HK-2 (cell line): ENCODE results near the gene GRSF1.
"Not testable (repeated sequence)": the region's sequence is repeated elsewhere in the genome, so short reads cannot be mapped to it uniquely, and the experiment has no call there.

Source experiments
- DNase-seq: peaks from one replicate; pipeline ENCODE4 v3.0.0-alpha.2; 2018; ENCODE audit not compliant: unreplicated experiment

The GRSF1 gene, protein sequence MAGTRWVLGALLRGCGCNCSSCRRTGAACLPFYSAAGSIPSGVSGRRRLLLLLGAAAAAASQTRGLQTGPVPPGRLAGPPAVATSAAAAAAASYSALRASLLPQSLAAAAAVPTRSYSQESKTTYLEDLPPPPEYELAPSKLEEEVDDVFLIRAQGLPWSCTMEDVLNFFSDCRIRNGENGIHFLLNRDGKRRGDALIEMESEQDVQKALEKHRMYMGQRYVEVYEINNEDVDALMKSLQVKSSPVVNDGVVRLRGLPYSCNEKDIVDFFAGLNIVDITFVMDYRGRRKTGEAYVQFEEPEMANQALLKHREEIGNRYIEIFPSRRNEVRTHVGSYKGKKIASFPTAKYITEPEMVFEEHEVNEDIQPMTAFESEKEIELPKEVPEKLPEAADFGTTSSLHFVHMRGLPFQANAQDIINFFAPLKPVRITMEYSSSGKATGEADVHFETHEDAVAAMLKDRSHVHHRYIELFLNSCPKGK

DNA sequence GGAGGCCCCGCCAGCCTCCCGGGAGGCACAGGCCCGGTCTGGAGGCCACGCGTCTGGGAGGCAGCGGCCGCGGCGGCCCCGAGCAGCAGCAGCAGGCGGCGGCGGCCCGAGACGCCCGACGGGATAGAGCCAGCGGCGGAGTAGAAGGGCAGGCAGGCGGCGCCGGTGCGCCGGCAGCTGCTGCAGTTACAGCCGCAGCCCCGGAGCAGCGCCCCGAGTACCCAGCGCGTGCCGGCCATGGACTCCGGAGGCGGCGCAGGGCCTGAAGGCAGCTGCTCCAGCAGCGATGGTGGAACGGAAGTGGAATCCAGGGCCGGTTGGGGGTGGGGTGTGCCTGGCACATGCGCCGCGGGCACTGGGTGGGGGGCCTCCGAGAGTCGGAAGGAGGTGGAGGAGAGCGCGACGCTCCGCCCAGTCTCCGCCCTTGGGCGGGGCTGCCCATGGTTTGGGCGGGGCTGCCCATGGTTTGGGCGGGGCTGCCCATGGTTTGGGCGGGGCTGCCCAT lies at the start of gene GRSF1:
TSS of gene GRSF1 (minus strand) at position 302 of the 505 bp plus-strand sequence. CDS start at position 239, 63 bp downstream.
- peak; percentile 95 for DNase-seq

DNA sequence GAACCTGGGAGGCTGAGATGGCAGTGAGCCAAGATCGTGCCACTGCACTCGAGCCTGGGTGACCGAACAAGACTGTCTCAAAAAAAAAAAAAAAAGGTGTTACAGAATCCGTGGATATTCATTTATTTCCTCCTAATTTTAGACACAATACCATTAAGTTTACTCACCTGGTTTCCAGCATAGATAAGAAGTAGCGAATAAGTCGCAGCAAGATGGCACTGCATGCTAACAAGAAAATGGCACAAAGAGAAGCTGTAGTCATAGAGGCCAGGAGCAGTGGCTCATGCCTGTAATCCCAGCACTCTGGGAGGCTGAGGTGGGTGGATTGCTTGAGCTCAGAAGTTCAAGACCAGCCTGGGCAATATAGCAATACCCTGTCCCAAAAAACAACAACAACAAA lies 45.5 kb upstream of the GRSF1 start:
- no peak for DNase-seq

DNA sequence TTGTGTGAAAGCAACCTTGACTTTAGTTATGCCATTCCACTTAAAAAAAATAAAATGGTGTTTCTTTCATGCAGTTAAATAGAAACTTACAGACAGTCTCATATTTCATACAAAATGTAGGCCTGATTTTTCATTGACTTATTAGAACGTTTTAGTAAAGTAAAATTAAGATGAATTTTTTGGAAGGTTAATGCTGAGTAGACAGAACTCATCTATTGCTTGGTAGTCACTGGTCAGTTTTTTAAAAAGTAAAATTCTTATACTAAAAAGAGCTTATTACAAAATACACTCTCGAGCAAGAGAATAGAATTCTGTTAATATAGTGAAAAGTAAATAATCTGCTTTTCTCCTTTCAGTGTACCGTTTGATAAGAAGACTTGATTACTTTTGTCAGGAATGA lies 41.0 kb upstream of the GRSF1 start:
- DNase-seq: no peak

DNA sequence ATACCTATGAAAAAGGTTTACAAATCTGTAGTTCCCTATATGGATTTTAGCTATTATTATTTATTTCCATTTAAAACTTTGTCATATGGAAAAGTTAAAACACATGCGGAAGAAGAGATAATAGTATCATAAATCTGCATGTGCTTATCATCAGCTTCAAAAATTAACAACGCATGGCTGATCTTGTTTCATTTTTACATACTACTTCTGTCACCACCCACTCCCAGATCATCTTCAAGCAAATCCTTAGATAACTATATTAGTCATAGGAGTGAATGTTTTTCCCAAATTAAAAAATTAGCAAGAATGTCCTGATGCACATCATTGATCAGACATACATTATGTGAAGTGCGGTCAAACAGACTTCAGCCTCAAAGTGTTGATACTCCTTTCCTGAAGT lies 37.9 kb upstream of the GRSF1 start:
- DNase-seq: no peak

DNA sequence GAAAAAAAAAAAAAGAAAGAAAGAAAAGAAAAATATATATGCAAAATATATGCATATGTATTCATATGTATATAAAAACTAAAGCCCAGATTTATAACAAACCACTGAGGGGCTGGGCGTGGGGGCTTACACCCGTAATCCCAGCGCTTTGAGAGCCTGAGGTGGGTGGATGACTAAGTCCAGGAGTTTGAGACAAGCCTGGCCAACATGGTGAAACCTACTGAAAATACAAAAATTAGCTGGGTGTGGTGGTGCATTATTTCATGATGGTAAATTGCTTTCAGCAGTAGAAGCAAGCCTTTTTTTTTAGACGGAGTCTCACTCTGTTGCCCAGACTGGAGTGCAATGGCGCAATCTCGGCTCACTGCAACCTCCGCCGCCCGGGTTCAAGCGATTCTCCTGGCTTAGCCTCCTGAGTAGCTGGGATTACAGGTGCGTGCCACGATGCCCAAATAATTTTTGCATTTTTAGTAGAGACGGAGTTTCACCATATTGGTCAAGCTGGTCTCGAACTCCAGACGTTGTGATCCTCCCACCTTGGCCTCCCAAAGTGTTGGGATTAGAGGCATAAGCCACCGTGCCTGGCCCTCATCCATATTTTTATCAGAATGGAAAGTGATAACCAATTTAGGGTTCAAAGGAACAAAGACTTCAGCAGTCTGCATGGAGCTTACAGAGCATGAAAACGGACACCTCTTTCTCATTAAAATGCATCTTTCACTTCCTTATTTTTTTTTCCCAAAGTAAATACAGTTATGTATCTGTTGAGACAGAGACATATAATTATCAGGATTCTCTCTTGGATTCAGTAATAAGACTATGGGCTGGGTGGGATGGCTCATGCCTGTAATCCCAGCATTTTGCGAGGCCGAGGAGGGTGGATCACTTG lies 34.8 kb upstream of the GRSF1 start:
- DNase-seq: no peak

DNA sequence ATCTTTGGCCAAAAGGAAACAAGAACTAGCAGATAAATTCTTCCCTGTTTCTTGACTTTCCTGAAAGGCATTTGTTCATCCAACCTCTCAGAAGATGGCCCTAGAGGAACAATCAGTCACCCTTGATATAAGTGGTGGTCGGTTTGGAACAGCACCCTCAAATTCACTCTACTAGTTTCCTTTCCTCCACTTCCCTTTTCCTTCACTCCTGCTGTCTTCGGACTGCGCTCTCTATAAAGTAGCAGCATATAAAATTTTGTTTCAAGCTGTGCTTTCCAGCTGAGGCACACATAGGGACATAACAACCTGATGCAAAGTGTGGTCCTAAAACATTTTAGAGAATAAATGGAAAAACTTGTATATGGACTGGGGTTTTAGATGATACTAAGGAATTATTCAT lies 33.5 kb upstream of the GRSF1 start:
- DNase-seq: no peak

DNA sequence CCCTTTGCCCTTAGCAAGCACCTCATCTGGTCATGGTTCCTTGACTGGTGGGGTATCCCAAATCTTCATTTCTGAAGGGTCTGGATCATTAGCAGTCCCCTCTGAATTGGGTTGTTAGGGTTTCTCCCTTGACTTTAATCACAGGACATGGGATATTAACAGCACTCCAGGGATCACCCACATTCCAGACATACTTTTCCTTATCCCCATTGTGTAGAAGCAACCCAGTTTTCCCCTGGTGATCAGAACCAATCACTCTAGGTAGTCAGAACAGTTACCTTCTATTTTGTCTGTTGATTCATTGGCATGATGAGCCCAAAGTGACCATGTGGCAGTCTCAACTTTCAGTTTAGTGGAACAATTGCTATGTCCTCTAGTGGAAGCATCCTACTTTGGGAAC lies 29.1 kb upstream of the GRSF1 start:
- no peak for DNase-seq

DNA sequence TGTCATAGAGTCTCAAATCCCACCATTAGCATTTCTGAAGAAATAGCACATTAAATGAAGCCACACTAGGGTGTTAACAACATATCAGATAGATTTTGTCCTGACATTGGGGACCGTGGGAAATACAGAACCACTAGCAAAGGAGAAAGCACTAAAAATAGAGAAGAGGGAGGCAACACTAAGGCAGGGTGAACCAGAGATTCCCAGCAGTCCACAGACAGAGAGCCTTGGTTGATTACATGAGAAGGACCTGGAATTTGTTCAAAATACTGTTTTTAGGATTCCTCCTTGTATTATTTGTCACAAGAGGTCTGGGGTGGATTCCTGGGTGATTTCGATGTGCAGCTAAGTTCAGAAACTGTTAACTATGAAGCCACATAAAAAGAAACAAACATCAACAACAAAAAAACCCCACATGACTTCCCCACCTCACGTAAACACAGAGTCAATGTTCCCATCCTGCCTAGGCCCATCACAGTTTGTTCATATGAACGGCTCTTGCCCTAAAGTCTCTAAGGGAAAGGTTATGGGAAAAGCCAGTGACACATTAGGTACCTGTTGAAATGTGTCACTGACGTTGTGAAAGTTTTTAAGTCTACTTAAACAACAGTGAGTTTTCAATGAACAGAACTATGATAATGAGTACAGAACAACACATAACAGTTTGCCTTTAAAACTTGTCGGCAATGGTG lies 23.6 kb upstream of the GRSF1 start:
- no peak for DNase-seq

DNA sequence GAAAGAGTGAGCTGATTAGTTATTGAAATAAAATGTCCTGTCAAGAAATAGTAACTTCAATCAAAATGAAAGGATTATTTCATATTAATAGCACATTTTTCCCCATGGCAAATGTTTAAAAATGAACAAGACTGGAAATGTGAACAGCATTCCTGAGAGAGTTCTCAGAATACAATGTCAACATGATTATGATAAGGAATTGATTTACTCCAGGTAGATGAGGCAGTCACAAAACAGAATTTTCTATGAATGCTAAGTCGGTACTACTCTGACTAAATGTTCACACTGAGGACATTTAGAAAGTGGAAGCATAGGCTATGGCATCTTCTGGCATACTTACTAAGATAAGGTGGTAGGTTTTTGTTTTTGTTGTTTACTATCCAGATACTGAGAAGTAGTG lies 19.4 kb upstream of the GRSF1 start:
- DNase-seq: no peak

DNA sequence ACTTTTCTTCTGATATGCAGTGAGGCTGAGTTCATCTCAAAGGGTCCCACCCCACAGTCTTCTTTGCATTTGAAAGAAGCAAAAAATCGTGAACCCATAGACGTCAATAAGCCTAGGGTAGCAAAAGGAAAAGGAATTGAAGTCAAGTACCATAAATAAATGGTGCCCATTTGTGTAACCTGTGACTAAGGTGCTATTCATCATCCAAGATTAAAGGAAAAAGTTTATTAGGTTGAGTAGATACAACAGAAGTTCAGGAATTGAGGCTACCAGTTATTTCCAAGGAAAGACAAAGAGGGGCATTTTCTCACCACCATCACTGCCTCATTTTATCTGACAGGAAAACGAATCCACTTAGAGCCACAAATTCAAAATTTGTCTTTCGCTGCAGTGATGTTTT lies 18.8 kb upstream of the GRSF1 start:
- DNase-seq: no peak

DNA sequence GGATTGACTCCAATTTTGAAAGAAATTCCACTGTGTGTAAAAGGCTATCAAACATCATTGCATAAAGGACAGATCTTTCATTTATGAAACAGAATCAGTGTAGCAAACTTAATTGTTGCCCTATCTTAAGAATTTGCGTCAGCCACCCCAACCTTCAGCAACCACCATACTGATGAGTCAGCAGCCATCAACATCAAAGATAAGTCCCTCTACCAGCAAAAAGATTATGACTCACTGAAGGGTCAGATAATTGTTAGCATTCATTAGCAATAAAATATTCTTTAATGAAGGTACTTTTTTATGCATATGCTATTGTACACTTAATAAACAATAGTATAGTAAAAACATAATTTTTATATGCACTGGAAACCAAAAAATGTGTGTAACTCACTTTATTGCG lies 15.8 kb upstream of the GRSF1 start:
- DNase-seq: no peak

DNA sequence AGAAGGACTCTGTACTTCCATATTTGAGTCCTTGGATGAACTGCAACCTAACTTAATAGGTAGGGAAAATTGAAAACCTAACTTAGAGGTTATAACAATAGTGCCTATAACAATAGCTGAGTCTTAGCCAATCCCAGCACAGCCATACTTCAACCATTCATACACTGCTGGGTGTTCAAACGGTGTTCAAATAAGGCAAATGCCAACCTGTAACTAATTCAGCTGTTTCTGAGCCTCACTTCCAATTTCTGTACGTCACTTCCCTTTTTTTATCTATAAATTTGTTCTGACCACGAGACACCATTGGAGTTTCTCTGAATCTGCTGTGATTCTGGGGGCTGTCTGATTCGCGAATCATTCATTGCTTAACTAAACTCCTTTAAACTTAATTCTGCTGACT lies 9.6 kb upstream of the GRSF1 start:
- DNase-seq: no peak

DNA sequence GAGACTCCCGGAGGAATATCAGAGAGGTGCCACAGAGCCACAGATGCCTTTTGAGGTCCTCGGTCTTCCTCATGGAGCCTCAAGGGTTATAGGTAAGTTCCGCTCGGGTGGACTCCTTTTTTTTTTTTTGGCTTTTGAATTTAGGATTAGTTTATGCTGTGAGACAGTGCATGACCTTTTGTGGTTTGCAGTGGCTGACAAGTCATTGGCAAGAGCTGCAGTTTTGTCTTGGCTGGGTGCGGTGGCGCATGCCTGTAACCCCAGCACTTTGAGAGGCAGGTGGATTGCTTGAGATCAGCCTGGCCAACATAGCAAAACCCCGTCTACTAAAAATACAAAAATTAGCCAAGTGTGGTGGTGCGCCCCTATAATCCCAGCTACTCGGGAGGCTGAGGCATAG lies 4.5 kb upstream of the GRSF1 start:
- no peak for DNase-seq

DNA sequence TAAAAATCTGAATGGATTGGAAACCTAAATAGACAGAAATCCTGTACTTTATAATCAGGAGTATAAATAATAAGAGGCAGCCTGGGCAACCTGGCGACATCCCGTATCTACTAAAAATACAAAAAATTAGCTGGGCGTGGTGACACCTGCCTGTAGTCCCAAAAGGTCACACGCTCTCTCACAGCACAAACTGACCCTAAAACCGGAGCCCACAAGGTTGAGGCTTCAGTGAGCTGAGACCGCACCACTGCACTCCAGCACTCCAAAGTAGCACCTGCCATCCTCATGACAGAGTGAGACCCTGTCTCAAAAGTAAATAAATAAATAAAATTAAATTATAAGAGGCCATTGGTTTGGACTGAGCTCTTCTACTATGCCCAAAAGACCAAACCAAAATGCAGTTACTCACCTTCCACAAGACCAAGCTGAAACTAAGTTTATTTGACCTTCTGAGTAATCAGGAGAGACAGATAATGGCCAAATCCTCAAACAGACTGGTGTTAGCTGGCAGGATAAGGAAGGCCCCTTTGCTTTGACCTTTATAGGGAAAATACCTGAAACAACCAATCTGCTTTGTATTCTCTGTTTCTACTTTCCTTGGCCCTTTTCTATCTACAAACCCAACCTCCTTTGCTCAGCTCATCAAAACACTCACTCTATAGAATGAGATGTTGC lies 3.2 kb upstream of the GRSF1 start:
- no peak for DNase-seq

DNA sequence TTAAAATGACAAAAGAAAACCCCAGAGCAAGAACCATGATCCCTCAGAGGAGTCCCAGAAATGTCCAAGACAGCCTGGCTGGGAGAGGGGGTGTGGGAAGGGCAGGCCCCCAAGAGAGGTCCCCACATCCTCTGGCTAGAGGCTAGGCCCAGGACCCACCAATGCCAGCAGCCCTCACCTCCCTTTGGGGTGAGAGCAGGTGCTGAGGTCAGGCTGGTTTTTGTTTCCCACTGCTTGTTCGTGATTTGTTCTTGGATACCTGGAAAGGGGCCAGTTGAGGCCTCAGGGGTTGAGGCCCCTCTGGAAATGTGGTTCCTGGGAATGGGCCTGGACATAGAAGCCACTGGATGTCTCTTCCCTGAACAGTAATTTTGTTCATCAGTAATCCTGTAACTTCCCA lies 2.3 kb upstream of the GRSF1 start:
- DNase-seq: no peak

DNA sequence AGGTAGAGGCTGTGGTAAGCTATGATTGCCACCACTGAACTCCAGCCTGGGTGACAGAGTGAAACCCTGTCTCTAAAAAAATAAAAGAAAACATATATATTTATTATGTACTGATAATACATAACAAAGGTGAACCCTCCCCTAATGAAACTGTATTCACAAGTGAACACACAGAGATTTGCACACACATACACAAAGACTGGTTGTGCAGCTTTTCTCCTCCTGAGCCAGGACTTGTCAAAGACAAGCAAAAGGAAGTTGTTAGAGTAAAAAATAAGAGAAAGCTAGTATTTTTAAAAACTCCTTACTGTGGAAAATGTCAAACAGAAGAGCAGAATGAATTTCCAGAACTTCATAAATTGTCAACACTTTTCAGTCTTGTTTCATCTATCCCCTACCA lies 1.5 kb upstream of the GRSF1 start:
- DNase-seq: no peak

DNA sequence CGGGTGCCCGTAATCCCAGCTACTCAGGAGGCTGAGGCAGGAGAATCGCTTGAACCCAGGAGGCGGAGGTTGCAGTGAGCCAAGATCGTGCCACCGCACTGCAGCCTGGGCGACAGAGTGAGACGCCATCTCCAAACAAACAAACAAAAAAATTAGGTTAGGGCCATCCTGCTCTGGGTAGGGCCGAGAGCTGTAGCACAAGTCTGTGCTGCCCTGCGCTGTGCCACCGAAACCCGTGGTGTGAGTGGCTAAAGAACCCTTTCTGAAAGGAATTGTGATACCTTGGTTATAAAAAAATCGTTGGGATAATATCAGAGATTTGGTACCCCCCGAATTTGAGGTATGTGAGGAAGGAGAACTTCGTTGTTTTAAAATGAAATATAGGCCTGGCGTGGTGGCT lies 941 bp upstream of the GRSF1 start:
- DNase-seq: not testable (repeated sequence)

DNA sequence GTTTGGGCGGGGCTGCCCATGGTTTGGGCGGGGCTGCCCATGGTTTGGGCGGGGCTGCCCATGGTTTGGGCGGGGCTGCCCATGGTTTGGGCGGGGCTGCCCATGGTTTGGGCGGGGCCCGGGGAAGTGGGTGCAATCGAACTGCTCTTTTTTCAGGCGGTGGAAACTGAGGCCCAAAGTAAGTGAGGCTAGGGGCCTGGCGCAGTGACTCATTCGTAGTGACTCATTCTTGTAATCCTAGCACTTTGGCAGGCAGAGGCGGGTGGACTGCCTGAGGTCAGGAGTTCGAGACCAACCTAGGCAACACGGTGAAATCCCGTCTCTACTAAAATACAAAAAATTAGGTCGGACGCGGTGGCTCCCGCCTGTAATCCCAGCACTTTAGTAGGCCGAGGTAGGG lies 447 bp upstream of the GRSF1 start:
- DNase-seq: peak; percentile 28

DNA sequence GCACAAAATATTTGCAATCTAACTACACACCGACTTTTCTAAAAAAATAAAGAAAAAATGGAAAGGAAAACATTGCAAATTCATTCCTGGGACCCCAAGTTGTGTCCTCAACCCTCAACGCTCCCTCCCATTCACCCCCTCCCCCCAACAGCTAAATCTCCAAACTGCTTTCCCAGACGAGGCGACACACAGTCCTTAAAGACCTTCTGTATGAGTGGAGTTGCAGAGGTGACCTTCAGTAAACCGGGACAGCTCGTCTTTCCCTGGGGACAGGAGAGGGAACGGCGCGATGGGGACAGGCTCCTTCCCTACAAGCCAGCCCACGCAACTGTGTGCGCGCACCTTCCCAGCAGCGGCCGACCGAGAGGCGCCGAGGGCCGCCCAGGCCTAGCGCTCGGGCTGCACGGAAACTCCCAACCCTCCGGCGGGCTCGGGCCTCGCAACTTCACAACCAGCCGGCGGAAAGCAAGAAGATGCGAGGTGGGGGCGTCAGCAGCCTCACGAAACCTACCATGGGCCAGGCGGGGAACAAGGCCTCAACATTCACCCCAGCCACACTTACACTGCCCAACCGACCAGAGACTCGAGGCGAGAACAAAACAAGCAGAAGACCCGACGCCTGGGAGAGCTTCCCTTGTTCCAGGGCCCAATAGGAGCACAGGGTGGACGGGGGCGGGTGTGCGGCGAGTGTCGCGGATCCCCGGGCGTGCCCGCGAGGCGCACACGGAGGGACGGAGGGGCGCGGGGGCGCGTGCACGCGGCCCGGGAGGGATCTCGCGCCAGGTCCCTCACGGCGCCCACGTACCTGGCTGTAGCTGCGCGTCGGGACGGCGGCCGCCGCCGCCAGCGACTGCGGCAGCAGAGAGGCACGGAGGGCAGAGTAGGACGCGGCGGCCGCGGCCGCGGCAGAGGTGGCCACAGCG lies 763 bp downstream of the GRSF1 start:
- peak; percentile 72 for DNase-seq

DNA sequence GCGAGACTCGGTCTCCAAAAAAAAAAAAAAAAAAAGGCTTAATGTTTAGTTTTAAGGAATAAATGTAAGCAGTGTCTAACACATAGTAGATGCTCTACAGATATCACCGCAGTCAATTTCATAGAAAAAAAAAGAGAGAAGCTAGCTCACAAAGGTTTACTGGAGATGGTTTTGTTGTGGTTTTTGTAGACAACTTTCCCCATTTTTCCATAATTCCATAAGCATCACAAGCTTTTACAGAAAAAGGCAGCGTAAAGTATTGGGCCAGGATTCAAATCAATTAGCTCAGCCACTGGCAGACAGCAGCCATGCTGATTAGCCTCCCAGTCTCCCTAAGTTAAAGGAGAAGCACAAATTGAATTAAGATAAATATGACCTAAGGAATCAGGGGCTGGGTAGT lies 1.5 kb downstream of the GRSF1 start:
- DNase-seq: no peak
